ENCODE measurements around the gene SERF2. TPM values are rescaled to one million over a fixed set of nuclear protein-coding genes. Genes with fewer than 3 reads are reported as not detected.
A peak's percentile ranks its signal among the peaks of the same experiment; 100 is the strongest.

Gene SERF2
- total RNA-seq, 1 donor from 2014 or later: 900 TPM

DNA sequence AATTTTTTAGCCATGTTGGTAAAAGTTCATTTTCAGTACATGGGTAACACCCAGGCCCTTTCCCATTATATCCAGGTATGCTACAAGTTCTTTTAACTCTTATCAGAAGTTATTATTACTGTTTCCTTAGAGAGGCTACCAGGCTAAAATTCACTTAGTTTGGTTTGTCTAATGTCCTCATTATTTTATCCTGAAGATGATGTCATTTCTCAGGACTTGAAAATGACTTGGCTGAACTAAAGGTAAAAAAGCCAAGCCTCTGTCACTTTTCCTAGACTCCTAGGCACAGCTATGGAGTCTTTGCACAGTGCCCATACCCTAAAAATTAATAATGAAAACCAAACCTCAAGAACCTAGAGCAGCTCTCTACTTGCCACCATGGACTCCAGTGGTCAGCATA, 19.5 kb upstream of the SERF2 start:
- Histone ChIP-seq H3K9me3 (replicated peaks) (no peaks in the 10 kb centered on the region), H3K27ac (replicated peaks) (no peak overlapping the region), H3K4me3 (no peak overlapping the region), H3K36me3 (peaks cover 64% of the 10 kb centered on the region), H3K4me1 (peaks cover 30% of the 10 kb centered on the region), H3K27me3 (ENCODE audit: low read depth) (no peaks in the 10 kb centered on the region)
- no peak for TF ChIP-seq CTCF (IDR thresholded peaks at IDR 0.05; ENCODE audit: borderline replicate concordance)
- no peak for DNase-seq
- intact Hi-C loops (cut with micrococcal nuclease): no loop called here

GRCh38 chr15:43774062-43774461, 18.1 kb upstream of the SERF2 start:
- no peaks in the 10 kb centered on the region for H3K27me3 ChIP-seq (ENCODE audit: low read depth)
- no peak for DNase-seq
- no peak overlapping the region for H3K27ac ChIP-seq (replicated peaks)
- H3K36me3 ChIP-seq: peaks cover 49% of the 10 kb centered on the region
- H3K9me3 ChIP-seq (replicated peaks): no peaks in the 10 kb centered on the region
- no peak overlapping the region for H3K4me3 ChIP-seq
- H3K4me1 ChIP-seq: peaks cover 35% of the 10 kb centered on the region
- intact Hi-C loops (cut with micrococcal nuclease): no loop called here
- no peak for TF ChIP-seq CTCF (IDR thresholded peaks at IDR 0.05; ENCODE audit: borderline replicate concordance)

- Histone ChIP-seq H3K36me3 (peaks cover 36% of the 10 kb centered on the region), H3K27me3 (ENCODE audit: low read depth) (no peaks in the 10 kb centered on the region), H3K27ac (replicated peaks) (peak overlapping the region; percentile 81), H3K4me3 (no peak overlapping the region), H3K9me3 (replicated peaks) (no peaks in the 10 kb centered on the region), H3K4me1 (peaks cover 26% of the 10 kb centered on the region)
- intact Hi-C loops (cut with micrococcal nuclease): no loop called here
- peak; percentile 43 for TF ChIP-seq CTCF (IDR thresholded peaks at IDR 0.05; ENCODE audit: borderline replicate concordance)
- no peak for DNase-seq
Measured at GRCh38 chr15:43775411-43775965, 16.6 kb upstream of the SERF2 start.

- Histone ChIP-seq H3K27me3 (ENCODE audit: low read depth) (no peaks in the 10 kb centered on the region), H3K36me3 (peaks cover 29% of the 10 kb centered on the region), H3K27ac (replicated peaks) (peak overlapping the region; percentile 81), H3K4me3 (peak overlapping the region; percentile 81), H3K9me3 (replicated peaks) (no peaks in the 10 kb centered on the region), H3K4me1 (peaks cover 26% of the 10 kb centered on the region)
- DNase-seq: no peak
- intact Hi-C loops (cut with micrococcal nuclease): no loop called here
- no peak for TF ChIP-seq CTCF (IDR thresholded peaks at IDR 0.05; ENCODE audit: borderline replicate concordance)
Measured at GRCh38 chr15:43776101-43776717, 15.9 kb upstream of the SERF2 start.

DNA sequence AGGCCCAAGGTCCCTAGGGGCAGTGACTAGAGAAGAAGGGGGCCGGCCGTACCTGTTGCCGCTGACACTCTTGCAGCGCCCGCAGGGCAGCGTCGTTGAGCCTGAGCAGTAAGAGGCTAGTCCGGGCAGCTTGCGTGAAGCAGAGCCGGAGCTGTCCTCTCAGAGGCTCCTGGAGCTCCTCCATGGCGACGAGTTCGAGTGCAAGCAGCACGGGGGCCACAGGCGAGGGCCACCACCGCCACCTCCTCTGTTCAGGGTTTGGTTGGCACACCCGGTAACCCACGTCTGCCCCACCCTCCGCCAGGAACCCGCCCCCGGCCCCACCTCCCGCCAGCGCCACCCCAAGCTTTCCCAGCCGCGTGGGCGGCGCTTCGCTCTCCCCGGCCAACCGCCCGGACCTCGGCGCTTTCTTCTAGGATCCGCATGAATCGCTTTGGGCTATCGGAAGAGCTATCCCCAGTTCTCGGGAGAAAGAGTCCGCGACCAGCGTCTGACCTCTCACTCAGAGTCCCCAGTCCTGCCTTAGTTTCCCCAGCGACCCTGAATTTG, 15.3 kb upstream of the SERF2 start, which contains the start of gene ELL3:
Gene ELL3, minus strand, starts transcription at position 249 of the 549 bp plus-strand sequence. Its CDS starts 65 bp downstream, at position 184.
- Histone ChIP-seq H3K4me1 (peaks cover 22% of the 10 kb centered on the region), H3K27ac (replicated peaks) (peak within 1 kb of the TSS; percentile 81), H3K9me3 (replicated peaks) (no peaks in the 10 kb centered on the region), H3K36me3 (peaks cover 23% of the 10 kb centered on the region), H3K4me3 (peak within 1 kb of the TSS; percentile 81), H3K27me3 (ENCODE audit: low read depth) (no peaks in the 10 kb centered on the region)
- intact Hi-C loops (cut with micrococcal nuclease): no loop called here
- peak; percentile 83 for DNase-seq
- no peak for TF ChIP-seq CTCF (IDR thresholded peaks at IDR 0.05; ENCODE audit: borderline replicate concordance)

Data from left ventricle myocardium inferior (tissue), 1 donor.